ENCODE measurements around the gene NMNAT3.

The NMNAT3 gene

DNA sequence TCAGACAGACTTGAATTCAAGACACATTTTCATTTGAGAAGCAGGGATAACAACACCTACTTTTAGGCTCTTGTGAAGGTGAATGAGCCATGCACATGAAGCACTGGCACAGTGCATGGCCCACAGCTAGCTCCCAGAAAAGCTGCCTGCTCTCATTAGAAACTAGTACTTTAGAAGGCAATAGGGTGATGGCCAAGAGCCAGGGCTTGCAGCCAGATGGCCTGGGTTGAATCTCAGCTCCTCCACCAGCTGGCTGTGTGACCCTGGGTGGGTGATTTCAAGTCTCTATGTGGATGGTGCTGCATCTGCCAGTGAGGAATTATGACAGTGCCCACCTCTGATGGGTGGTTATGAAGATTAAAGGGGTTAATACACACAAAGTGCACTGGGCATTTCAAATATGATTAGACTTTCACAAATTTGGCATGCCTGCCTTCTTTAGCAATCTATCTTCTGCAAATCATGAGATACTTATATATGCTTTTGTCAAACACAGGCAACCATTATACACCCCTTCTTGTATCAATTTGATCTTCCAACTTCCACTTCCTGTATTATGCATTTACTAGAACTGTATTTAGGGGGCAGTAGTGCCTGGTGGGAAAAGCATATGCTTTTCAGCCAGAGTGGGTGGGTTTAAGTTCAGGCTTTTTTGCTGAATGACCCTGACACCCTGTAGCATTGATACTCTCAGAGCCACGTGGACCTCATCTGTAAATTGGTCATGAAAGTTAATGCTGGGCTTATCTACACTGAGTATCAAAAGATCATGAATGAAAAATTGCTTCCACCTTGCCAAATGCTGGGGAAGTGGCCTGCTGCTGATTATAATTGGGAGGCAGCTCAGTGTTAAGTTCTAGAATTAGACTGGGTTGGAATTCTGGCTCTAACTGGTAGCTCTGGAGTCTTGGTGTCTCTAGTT lies 103.5 kb downstream of the NMNAT3 start:
- DNase-seq, result no peak

DNA sequence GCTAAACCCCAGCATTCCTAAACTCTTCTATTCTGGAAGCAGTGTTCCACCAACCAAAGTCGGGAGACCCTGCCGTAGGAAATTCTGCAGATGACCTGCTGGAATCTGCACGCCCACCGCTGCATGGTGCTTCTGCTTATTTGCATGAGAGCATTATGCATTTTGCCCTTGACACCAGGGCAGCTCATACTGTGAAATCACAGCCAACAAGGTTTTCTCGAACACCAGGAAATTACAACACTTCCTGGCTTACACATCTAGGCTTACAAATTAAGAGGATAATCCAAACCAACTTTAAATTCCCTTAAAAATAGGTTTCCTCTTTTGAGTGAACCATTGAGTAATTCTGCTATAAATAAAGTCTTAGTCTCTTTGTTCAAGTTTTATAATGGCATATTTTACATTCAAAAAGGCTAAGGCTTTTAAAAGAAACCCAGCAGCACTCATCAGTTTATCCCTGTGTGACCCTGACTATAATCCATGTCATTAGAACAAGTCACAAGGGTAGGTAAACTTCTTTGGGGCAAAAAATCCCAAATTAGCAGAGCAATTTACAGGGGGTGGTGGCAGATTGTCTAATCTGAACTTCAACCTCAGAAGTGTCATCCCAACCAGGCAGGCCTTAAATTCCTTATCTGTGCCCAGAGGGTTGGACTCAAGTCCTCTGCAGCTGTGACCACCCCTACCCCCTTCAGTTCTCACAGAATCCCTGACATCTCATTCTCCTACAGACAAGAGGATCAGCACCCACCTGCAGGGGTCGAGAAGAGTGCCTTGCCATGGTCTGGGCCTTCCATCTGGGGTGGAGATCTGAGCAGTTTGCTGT lies 104.7 kb downstream of the NMNAT3 start:
- DNase-seq, result no peak

DNA sequence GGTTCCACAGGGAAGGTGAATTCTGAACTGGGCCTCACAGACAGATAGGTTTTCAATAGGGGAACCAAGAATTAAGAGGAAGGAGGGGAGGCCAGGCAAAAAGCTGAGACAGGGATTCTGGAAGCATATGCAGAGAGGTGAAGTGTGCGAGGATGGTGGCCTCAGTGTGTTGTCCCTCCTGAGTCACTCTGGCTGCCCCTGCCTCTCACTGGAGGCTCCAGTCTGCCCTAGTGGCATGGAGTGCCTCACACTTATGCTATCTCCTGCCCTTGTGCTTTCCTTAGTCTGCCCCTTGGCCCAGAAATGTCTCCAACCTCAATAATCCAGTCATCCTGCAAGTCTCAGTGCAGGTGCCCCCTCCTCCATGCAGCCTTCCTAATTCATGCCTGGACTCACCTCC lies 106.1 kb downstream of the NMNAT3 start:
- no peak for DNase-seq

DNA sequence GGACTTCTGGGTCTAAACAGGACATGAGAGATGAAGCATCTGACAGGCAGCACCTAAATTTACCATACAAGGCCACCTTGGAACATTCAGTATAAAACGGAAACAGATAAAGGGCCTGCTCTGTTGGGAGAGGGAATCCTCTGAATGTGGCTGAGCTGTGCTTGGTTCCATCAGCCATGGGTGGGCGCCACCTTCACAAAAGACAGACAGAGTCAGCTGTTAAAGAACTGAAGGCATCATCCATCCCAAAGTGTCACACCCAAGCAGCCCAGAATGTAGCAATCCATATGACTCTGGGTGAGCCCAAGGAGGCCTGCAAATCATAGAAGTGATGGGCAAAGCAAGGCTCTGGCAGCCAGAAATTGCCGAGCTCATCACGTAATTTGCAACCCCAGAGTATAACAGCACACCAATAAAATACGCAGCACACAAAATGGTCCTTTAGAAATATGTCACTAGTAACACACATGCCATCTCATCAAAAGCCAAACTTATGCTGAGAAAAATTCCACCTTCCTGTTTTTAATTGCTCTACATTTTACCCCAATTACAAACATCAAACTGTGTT lies 113.4 kb downstream of the NMNAT3 start:
- no peak for DNase-seq

DNA sequence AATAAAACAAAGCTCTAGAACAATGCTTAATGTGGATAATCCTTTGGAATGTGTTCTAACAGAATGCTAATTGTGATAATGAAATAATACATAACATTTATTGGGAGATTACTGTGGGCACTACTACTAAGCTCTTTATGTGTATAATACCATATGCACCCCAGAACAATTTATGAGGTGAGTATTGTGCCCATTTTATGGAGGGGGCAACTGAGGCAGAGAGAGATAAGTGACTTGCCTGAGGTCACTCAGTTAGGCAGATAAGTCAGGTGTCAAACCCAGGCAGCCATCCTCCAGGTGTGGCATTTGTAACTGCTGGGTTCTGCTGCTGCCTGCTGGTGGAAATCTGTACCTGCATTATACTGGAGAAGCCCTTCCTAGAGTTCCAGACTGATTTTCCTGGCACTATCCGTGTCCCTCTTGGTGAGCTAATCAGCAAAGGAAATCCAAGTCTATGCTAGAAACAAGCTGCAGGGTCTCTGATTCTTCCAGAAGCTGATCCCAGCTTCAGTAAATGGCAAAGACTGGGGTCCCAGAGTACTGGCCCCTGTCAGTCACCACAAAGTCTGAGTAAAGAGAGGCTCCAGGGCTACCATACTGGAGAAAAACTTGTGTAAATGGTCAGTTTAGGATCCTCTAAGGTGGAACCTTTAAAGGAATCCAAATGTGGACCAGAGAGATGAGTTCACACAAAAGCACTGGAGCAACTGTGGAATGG lies 115.7 kb downstream of the NMNAT3 start:
- no peak for DNase-seq

DNA sequence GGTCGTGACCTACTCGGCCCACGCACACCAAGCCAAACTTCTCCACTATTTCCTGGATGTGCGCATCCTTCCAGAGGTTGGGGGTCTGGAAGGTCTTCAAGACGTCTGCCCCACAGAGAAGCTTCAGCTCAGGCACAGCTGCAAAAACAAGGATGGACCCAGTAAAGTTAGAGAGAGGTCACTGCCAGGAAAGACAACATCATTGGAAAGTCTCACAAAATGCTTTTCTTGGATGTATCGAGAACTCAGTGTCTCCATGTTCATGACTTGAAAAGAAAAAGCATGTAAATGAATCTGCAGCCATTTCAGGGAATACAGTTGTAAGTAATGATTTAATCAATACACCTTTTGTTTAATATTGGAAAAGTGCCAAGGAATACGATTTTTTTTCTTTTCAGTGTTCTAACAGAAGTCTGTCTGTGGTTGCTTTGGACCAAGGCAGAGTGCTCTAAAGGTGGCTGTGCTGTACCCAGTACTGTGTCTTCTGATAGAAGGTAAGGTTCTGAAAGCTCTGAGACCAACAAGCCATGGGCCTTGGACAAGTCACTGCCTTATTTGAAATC lies 116.4 kb downstream of the NMNAT3 start:
- no peak for DNase-seq

GRCh38 chr3:139560411-139560810 lies 117.4 kb downstream of the NMNAT3 start:
- DNase-seq, result no peak

DNA sequence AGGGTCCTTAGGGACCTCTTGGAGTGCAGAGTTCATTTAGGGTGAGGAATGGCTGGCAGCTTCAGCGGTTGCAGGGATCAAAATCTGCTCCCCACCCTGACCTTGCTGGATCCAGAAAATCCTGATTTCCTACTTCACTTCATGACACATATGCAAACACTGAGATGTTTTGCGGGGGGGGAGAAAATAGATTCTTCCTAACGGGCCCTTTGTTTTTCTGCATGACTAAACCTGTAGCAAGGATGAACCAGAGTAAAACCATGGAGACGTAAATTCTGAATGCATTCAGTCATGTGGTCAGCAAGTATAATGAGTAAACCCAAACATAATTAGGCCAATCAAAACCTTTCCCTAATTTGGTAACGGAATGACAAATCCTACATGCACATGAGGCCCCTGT lies 118.2 kb downstream of the NMNAT3 start:
- DNase-seq, result no peak

GRCh38 chr3:139558351-139559266 lies 119.2 kb downstream of the NMNAT3 start:
- DNase-seq, result no peak

- no peak for DNase-seq
Measured at GRCh38 chr3:139557041-139557440, 120.7 kb downstream of the NMNAT3 start.

- DNase-seq, result no peak
Measured at GRCh38 chr3:139555249-139555648, 122.5 kb downstream of the NMNAT3 start.

DNA sequence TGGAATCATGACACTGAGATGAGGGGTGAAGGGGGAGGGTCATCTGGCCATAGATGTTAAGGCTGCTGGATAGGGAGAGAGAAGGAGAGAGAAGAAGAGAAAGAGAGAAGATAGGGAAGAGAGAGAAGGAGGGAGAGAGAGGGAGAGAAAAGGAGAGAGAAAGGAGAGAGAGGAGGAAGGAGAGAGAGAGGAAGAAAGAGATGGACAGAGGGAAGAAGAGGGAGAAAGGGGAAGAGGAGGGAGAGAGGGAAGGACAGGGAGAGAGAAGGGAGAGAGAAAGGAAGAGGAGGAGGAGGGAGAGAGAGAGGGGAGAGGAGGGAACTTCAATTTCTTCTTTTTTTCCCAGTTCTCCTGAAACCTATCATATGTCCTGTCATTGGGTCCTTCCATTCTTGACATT lies 123.1 kb downstream of the NMNAT3 start:
- DNase-seq, result no peak

- DNase-seq, result no peak
Measured at GRCh38 chr3:139552632-139553365, 125.0 kb downstream of the NMNAT3 start.

- no peak for DNase-seq
Measured at GRCh38 chr3:139548801-139549200, 129.0 kb downstream of the NMNAT3 start.

- DNase-seq, result no peak
Measured at GRCh38 chr3:139547666-139548065, 130.1 kb downstream of the NMNAT3 start.

- no peak for DNase-seq
Measured at GRCh38 chr3:139546772-139547171, 131.0 kb downstream of the NMNAT3 start.

DNA sequence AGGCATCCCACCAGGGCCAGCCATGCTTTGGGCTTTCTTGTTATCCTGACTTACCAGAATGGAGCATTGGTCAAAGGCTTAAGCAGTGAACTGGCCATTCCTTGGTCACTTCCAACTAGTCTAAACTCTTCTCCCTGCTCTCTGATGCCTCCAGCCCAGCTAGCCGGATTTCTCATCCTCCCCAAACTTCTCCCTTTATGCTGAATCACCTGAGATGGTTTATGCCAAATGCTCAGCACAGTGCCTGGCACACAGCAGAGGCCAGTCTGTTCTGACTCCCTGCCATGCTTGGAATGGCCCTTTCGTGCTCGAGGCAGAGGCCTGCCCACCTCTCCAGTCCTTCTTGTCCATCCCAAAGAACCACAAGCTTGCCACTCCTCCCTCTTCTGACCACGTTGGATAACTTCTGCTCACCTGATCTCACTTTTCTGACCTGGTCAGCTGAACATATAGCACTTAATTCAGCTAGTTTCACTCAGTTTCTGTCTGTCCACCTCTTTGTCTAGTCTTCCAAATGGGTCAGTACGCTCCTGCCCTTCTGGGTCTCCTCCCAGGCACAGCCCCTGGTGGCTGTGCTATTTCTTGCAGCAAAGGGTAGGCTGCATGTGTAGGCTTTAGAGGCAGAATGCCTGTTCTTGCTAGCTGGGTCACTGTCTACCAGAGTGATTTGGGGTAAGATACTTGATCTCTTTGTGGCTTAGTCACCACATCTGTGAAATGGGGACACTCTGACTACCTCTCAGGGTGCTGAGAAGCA lies 136.1 kb downstream of the NMNAT3 start:
- no peak for DNase-seq

- DNase-seq, result no peak
Measured at GRCh38 chr3:139540651-139541531, 136.9 kb downstream of the NMNAT3 start.

- DNase-seq, result no peak
Measured at GRCh38 chr3:139538733-139539132, 139.0 kb downstream of the NMNAT3 start.

Measured in NCI-H226 (cell line).